Upper lobe of left lung (tissue), 4 donors: ENCODE measurements around the gene GABRR3.

ENCODE experiments used
- CTCF ChIP-seq, 6 experiments: fragments of 450-650 bp in 4 of 6; fragments of 200-600 bp in 2 of 6; sonication (generic) in 2 of 6; IDR thresholded peaks; one replicate each; pipeline ENCODE4 v1.5.1; 2016 to 2019; ENCODE audit warnings: antibody characterized with exemption in 6 of 6
- POLR2A ChIP-seq, 4 donors: fragments of 450-650 bp; IDR thresholded peaks; one replicate each; pipeline ENCODE4 v1.5.1; 2016 to 2017; ENCODE audit warnings: antibody characterized with exemption in 4 of 4, mild to moderate bottlenecking in 2 of 4
- POLR2AphosphoS5 ChIP-seq, 2 donors: sonication (generic); formaldehyde crosslinking; IDR thresholded peaks; one replicate each; pipeline ENCODE4 v1.5.1; 2017; ENCODE audit warnings: antibody characterized with exemption in 2 of 2

- TF ChIP-seq CTCF (IDR thresholded peaks at IDR 0.05) (no peak), POLR2A (IDR thresholded peaks at IDR 0.05) (no peak), POLR2AphosphoS5 (IDR thresholded peaks at IDR 0.05) (no peak)
Observed at GRCh38 chr3:98049271-98049670, 14.2 kb upstream of the GABRR3 start.
